Hepatocyte (in vitro differentiated cells): Measurements from ENCODE around the gene AGPS. TPM values are rescaled to one million over a fixed set of nuclear protein-coding genes. Genes with fewer than 3 reads are reported as not detected.

Experiments
- DNase-seq: peaks from one replicate; pipeline ENCODE4 v3.0.0-alpha.2; 2016; ENCODE audit warnings: low spot score
- H2AFZ ChIP-seq: fragments of 200-600 bp; sonication (generic); 2 replicates; pipeline ENCODE4 v1.6.0; 2016; ENCODE audit warnings: antibody characterized with exemption, mild to moderate bottlenecking
- H3K27ac ChIP-seq: fragments of 200-600 bp; sonication (generic); 2 replicates; pipeline ENCODE4 v1.5.1; 2016; ENCODE audit warnings: mild to moderate bottlenecking
- H3K27me3 ChIP-seq: fragments of 200-600 bp; sonication (generic); 2 replicates; pipeline ENCODE4 v1.6.1; 2016
- H3K36me3 ChIP-seq: fragments of 200-600 bp; sonication (generic); replicated peaks from 2 replicates; pipeline ENCODE4 v1.5.1; 2016; ENCODE audit warnings: low read depth; ENCODE audit not compliant: insufficient read depth
- H3K4me1 ChIP-seq: fragments of 200-600 bp; sonication (generic); 2 replicates; pipeline ENCODE4 v1.5.1; 2016; ENCODE audit warnings: mild to moderate bottlenecking, moderate library complexity; ENCODE audit not compliant: insufficient read depth
- H3K4me2 ChIP-seq: fragments of 200-600 bp; sonication (generic); 2 replicates; pipeline ENCODE4 v1.6.0; 2016
- H3K4me3 ChIP-seq: fragments of 200-600 bp; sonication (generic); 2 replicates; pipeline ENCODE4 v1.5.1; 2016; ENCODE audit warnings: mild to moderate bottlenecking
- H3K79me2 ChIP-seq: fragments of 200-600 bp; sonication (generic); 2 replicates; pipeline ENCODE4 v1.6.0; 2017; ENCODE audit warnings: mild to moderate bottlenecking
- H3K9me2 ChIP-seq: fragments of 200-600 bp; sonication (generic); replicated peaks from 2 replicates; pipeline ENCODE4 v1.6.0; 2017; ENCODE audit warnings: mild to moderate bottlenecking; ENCODE audit not compliant: insufficient read depth
- H3K9me3 ChIP-seq: fragments of 200-600 bp; sonication (generic); 2 replicates; pipeline ENCODE4 v1.5.1; 2016; ENCODE audit warnings: low read depth, mild to moderate bottlenecking
- H4K20me1 ChIP-seq: fragments of 200-600 bp; sonication (generic); 2 replicates; pipeline ENCODE4 v1.6.0; 2016; ENCODE audit warnings: mild to moderate bottlenecking; ENCODE audit not compliant: insufficient read depth, poor library complexity, severe bottlenecking
- EZH2 ChIP-seq: fragments of 200-600 bp; sonication (generic); IDR thresholded peaks from 2 replicates; pipeline ENCODE4 v1.6.1; 2016; ENCODE audit warnings: antibody characterized with exemption, mild to moderate bottlenecking, borderline replicate concordance
- EZH2phosphoT487 ChIP-seq: fragments of 200-600 bp; sonication (generic); IDR thresholded peaks from one replicate; pipeline ENCODE4 v1.6.1; 2018; ENCODE audit warnings: antibody characterized with exemption, mild to moderate bottlenecking, low read depth, moderate library complexity; ENCODE audit not compliant: unreplicated experiment, severe bottlenecking
- WGBS: methylation state at CpG from one replicate; pipeline ENCODE4 v1.1.6; 2016; ENCODE audit warnings: low lambda C conversion rate; ENCODE audit errors: missing lambda C conversion rate; 5-methylcytosine and 5-hydroxymethylcytosine counted together
- polyA plus RNA-seq: library from polyadenylated mRNA; unstranded; fragments of >200 nt; fragmentation: Nextera tagmentation; extraction: Ambion mirVana; gene quantifications from 2 replicates; pipeline ENCODE4 v1.2.1, GENCODE V29; 2016
- total RNA-seq: library from RNA; depleted of rRNA; stranded (reverse); fragments of >200 nt; gene quantifications from 2 replicates; pipeline ENCODE4 v1.2.3, GENCODE V29; 2014
- TF ChIP-seq, protein P1 (sequence below): fragments of 200-600 bp; sonication (generic); IDR thresholded peaks from 2 replicates; pipeline ENCODE4 v1.5.1; 2016; ENCODE audit warnings: antibody characterized with exemption, mild to moderate bottlenecking; ENCODE audit not compliant: poor library complexity

AGPS gene
- total and polyA plus RNA-seq, 2 experiments from 2014 or later, result 26.6 to 36.1 TPM

DNA sequence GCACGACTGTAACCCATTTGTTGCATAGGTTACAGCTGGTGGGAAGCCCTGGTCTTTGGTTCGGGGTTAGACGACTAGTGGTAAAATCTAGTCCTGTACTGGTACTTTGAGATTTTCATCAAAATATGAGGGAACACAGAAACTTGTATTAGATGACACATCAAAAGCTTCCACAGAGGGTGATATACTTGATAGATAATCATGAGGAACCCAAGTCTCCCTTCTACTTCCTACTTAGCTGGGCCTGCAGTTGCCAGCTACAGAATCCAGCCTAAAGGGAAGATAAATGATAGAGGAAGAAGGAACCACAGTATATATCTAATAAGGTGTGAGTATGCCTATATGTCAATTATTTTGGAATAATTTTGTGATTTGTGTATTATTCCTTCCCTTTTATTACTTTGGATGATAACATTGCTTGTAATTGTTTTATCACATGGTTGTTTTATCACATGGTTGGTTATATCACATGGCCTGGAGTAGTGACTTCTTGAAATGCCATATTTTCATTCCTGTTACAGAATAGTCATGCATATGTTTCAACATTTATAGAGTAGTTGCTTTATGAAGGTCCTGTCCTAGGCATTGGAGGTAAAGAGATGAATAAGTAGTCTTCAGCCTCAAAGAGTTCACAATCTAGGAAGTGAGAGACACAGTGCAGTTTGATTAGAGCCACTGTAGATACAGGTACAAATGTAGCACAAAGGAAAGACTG lies 2.9 kb downstream of the AGPS start:
- peak overlapping the region; percentile 9 for H3K4me2 ChIP-seq
- H3K4me1 ChIP-seq, result peaks cover 18% of the 10 kb centered on the region

DNA sequence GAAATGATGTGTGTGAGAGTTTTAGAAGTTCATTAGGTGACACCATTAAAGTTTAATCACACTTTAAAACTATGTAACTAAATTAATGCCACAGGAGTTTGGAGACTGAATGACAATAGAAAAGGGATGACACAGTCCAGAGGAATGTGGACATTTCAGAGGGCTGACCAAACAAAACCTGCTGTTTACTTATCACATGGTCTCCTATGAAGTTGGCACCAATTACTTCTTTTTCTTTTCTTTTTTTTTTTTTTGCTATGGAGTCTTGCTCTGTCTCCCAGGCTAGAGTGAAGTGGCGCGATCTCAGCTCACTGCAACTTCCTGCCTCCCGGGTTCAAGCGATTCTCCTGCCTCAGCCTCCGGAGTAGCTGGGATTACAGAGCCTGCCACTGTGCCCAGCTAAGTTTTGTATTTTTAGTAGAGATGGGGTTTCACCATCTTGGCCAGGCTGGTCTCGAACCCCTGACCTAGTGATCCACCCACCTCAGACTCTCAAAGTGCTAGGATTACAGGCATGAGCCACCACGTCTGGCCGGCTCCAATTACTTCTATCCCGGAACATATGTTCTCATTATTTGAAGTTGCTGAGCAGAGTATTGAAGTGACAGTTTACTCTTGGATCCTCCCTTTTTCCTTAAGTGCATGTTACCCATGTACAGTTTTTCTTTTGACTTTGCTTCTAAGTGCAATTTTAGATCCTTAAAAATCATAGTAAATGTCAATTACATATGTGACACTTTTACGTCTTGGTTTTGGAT lies 4.3 kb downstream of the AGPS start:
- TF ChIP-seq EZH2phosphoT487 (no peak), EZH2 (no peak)
- TF ChIP-seq, protein P1, sequence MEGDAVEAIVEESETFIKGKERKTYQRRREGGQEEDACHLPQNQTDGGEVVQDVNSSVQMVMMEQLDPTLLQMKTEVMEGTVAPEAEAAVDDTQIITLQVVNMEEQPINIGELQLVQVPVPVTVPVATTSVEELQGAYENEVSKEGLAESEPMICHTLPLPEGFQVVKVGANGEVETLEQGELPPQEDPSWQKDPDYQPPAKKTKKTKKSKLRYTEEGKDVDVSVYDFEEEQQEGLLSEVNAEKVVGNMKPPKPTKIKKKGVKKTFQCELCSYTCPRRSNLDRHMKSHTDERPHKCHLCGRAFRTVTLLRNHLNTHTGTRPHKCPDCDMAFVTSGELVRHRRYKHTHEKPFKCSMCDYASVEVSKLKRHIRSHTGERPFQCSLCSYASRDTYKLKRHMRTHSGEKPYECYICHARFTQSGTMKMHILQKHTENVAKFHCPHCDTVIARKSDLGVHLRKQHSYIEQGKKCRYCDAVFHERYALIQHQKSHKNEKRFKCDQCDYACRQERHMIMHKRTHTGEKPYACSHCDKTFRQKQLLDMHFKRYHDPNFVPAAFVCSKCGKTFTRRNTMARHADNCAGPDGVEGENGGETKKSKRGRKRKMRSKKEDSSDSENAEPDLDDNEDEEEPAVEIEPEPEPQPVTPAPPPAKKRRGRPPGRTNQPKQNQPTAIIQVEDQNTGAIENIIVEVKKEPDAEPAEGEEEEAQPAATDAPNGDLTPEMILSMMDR, result no peak
- Histone ChIP-seq H3K36me3 (no peaks in the 10 kb centered on the region), H3K27me3 (no peaks in the 10 kb centered on the region), H3K4me1 (peaks cover 18% of the 10 kb centered on the region), H3K4me3 (no peak overlapping the region), H2AFZ (no peak overlapping the region), H3K9me3 (no peaks in the 10 kb centered on the region), H3K9me2 (no peaks in the 10 kb centered on the region), H4K20me1 (peaks cover 3% of the 10 kb centered on the region), H3K27ac (peak overlapping the region; percentile 77), H3K4me2 (peak overlapping the region; percentile 40), H3K79me2 (peaks cover 79% of the 10 kb centered on the region)
- DNase-seq, result peak; percentile 10
- 77% methylated on average over 10 of the region's 10 CpGs for WGBS

More for the DNA sequence above, 2.9 kb downstream of the AGPS start:
- H3K27ac ChIP-seq, result no peak overlapping the region
- H4K20me1 ChIP-seq, result peaks cover 3% of the 10 kb centered on the region
- no peaks in the 10 kb centered on the region for H3K36me3 ChIP-seq
- no peak overlapping the region for H3K4me3 ChIP-seq
- H3K9me2 ChIP-seq, result no peaks in the 10 kb centered on the region
- 90% methylated on average over 3 of the region's 3 CpGs for WGBS
- H3K79me2 ChIP-seq, result peaks cover 65% of the 10 kb centered on the region
- DNase-seq, result no peak
- H3K27me3 ChIP-seq, result no peaks in the 10 kb centered on the region
- no peaks in the 10 kb centered on the region for H3K9me3 ChIP-seq
- TF ChIP-seq EZH2, result no peak
- TF ChIP-seq EZH2phosphoT487, result no peak
- no peak overlapping the region for H2AFZ ChIP-seq

DNA sequence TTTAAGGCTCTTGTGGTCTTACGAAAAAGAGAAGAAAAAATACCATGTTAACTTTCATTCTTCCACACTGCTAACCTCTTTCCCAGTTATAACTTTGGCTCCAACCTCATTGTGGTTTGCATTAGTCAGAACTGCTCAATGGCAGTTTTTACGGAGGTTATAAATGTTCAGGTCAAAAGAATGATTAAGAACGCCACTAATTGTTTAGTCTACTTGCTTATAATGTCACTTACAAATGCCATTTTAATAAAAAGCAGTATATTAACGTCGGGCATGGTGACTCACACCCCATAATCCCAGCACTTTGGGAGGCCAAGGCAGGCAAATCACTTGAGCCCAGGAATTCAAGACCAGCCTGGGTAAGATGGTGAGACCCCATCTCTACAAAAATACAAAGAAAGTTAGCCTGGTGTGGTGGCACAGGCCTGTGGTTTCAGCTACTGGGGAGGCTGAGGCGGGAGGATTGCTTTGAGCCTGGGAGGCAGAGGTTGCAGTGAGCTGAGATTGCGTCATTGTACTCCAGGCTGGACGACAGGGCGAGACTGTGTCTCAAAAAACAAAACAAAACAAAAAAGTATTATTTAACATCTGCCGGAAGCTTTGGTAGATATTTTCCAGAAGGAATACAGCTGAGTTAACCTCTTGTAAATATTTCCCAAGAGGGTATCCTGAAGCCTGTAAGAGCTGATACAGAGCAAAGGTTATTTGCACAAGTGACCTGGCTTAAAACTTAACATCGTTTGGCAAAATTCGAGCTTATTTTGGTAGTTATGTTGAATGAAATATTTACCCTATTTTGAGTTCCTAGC lies 5.1 kb downstream of the AGPS start:
- no peak overlapping the region for H3K4me3 ChIP-seq

DNA sequence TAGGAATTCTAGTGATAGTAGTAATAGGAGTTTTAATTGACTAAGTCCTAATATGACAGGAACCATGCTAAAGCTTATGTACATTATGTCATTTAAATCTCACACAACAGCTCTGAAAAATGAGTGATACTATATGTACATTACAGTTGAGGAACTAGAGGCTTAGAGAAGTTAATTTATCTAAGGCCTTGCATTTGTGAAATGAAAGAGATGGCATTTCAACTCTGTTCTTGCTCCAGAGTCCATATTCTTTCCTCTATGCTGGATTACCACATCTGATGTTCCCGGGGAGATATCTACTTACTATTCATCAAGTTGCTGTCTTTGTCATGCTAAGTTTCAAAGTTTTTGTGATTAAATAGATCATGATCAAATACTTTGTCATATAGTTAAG lies 5.7 kb downstream of the AGPS start:
- Histone ChIP-seq H3K4me2 (peak overlapping the region; percentile 40), H2AFZ (no peak overlapping the region), H3K27ac (peak overlapping the region; percentile 77), H3K27me3 (no peaks in the 10 kb centered on the region), H3K36me3 (no peaks in the 10 kb centered on the region), H3K4me3 (no peak overlapping the region), H4K20me1 (peaks cover 3% of the 10 kb centered on the region), H3K9me2 (no peaks in the 10 kb centered on the region), H3K4me1 (peaks cover 18% of the 10 kb centered on the region), H3K79me2 (peaks cover 83% of the 10 kb centered on the region), H3K9me3 (no peaks in the 10 kb centered on the region)
- WGBS, result 59% methylated on average over 1 of the region's 1 CpG
- DNase-seq, result no peak
- TF ChIP-seq, protein P1, result no peak
- TF ChIP-seq EZH2phosphoT487 (no peak), EZH2 (no peak)

More for the DNA sequence above, 5.1 kb downstream of the AGPS start:
- DNase-seq, result peak; percentile 17
- peaks cover 82% of the 10 kb centered on the region for H3K79me2 ChIP-seq
- H3K9me3 ChIP-seq, result no peaks in the 10 kb centered on the region
- WGBS, result 54% methylated on average over 12 of the region's 12 CpGs
- H2AFZ ChIP-seq, result no peak overlapping the region
- peaks cover 18% of the 10 kb centered on the region for H3K4me1 ChIP-seq
- H3K27ac ChIP-seq, result peak overlapping the region; percentile 77
- TF ChIP-seq EZH2, result no peak
- no peaks in the 10 kb centered on the region for H3K27me3 ChIP-seq
- H3K9me2 ChIP-seq, result no peaks in the 10 kb centered on the region
- H3K36me3 ChIP-seq, result no peaks in the 10 kb centered on the region
- peaks cover 3% of the 10 kb centered on the region for H4K20me1 ChIP-seq
- H3K4me2 ChIP-seq, result peak overlapping the region; percentile 40
